Stimulated activated CD8-positive, alpha-beta memory T cell treated with anti-CD3 and anti-CD28 coated beads, Interleukin-12 subunit alpha, Interleukin-12 subunit beta, amount 100 ng/mL, for 24 hours (primary cell): Measurements from ENCODE around the gene MTSS2.

ENCODE experiments used
- DNase-seq: peaks from one replicate; pipeline ENCODE4 v3.0.0-alpha.2; 2020; ENCODE audit errors: extremely low read depth

MTSS2 gene

DNA sequence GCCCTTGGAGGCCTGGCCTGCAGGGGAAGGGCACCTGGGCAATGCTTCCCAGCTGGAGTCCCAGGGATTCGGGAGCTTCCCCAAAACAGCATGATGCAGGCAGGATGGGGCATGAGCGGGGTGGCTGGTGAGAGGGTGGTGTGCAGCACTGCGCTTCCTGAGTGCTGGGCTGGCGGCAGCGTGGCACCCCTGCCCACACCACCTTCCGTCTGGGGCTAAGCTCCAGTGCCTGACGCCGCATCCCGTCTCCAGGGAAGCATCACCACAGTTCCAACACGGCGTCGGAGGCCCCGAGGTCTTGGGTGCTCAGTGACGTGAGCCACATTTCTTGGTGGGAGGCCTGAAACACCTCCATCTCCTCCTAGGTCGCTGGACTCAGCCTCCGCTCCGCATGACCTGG lies 13.8 kb upstream of the MTSS2 start:
- DNase-seq, result no peak

DNA sequence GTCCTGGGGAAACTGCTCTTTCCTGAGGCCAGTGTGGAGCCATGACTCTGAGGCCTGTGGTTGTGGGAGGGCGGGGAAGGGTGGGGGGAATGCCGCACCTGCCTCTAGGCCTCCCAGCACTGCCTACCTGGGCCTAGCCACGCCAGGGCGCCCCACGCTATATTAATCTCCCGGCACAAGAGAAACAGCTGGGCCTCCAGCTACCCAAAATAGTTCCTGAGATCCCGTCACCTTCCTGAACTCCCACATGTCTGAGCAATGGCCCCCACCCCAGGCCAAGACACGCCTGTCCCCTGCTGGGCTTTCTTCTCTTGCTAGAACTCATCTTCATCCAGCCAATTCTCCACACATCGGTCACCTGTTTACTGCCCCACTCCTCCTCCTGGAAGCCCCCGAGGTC lies 13.0 kb upstream of the MTSS2 start:
- no peak for DNase-seq

DNA sequence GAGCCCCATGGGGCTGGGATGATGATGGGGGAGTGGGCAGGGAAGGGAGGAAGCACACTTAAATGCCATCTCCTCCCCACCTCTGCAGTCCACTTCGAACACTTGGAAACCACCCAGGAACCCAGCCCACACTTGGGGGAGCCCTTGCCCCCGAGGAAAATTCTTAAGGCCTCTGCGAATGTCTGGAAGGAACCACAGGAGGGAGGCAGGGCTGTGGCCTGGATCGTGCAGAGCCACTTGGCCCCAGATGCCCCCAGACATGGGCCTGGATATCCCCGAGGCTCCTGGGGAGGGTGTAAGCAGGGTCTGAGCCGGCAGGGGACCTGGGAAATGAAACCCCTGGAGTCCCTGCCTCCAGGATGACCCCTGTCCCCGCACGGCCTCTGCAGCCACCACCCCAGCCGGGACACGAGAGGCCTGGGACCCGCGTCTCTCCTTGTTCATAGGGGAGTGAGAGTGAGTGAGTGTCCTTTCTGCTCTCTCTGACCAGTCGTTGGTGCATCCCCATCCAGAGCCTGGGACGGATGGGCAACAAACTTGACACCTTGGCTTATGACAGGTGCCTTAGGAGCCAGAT lies 11.8 kb upstream of the MTSS2 start:
- DNase-seq, result no peak

DNA sequence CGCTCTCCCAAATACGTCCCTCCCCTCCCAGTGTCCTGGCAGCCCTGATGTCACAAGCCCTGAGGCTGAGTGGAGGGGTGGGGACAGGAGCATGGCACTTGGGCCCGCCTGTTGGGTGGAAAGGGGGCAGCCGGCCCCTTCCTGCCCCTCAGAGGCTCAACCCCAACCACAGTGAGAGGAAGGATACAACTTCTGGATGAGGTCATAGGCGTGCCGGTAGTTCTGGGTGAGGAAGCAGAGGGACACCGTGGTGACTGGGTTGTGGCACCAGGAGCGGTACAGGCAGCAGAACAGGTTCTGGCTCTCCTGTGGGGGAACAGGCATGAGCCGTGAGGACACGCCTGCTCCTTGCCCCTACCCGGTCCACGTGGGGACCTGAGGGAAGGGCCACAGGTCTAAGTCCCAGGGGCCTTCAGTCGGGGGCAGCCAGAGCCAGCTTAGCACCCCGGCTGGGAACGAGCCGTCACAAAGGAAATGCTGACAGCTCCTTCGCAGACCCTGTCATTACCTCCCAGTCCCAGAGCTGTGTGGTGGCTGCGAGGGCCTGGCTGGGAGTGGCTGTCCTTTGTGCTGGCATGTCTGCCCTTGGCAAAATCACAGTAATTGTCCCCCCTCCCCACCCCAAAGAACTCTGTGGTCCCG lies 11.2 kb upstream of the MTSS2 start:
- no peak for DNase-seq

DNA sequence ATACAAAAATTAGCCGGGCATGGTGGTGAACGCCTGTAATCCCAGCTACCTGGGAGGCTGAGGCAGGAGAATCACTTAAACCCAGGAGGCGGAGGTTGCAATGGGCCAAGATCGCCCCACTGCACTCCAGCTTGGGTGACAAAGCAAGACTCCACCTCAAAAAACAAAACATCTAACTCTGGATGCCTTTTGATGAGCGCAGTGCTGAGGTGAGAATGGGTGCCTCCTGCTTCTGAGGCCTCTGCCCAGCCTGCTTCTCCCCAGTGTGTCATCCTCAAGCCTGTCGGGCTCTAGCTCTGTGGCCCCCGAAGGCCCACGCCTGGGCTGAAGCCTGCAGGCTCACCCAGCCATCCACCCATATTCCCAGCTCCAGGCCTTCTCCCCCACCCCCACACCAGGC lies 10.5 kb upstream of the MTSS2 start:
- no peak for DNase-seq

DNA sequence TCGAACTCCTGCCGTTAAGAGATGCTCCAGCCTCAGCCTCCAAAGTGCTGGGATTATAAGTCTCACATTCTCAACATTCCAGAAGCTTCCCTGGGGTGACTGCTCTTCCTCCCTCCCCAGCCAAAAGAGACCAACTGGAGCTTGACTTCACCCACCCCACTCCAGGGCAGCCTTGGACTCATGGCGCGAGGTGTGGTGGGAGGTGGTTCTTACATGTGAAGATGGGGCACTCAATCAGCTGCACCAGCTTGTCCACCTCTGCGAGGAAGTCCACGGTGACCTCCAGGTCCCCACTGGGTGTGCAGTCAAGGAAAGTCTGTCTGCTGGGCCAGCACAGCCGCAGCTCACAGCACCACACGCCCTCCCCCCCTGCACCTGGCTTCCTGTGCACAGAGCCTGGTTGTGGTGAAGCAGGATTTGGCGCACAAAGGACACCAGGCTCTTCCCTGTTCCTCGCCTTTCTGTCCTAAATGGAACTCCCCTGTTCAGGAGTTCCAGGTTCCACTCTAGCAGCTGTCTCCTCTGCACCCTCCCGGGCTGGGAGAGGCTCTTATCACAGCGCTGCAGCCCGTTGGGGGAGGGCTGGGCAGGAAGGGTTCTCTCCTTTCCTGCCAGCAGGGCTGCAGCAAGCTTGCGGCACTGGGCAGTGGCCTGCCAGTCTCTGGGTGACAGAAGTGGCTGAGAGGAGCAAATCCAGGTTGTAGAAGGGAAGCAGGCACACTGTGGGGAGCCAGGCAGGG lies 9.6 kb upstream of the MTSS2 start:
- no peak for DNase-seq

DNA sequence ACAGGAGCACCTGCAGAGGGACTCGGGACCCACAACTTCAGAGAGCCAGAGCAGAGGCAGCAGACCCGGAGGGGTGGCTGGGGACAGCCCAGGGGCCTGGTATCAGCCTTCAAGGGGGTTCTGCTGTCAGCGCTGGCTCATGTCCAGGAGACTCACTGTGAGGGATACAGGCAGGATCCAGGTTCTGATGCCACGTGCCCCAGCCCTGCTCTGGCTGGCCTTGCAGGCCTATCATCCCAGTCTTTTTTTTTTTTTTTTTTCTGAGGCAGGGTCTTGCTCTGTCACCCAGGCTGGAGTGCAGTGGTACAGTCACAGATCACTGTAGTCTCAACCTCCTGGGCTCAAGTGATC lies 9.0 kb upstream of the MTSS2 start:
- no peak for DNase-seq

DNA sequence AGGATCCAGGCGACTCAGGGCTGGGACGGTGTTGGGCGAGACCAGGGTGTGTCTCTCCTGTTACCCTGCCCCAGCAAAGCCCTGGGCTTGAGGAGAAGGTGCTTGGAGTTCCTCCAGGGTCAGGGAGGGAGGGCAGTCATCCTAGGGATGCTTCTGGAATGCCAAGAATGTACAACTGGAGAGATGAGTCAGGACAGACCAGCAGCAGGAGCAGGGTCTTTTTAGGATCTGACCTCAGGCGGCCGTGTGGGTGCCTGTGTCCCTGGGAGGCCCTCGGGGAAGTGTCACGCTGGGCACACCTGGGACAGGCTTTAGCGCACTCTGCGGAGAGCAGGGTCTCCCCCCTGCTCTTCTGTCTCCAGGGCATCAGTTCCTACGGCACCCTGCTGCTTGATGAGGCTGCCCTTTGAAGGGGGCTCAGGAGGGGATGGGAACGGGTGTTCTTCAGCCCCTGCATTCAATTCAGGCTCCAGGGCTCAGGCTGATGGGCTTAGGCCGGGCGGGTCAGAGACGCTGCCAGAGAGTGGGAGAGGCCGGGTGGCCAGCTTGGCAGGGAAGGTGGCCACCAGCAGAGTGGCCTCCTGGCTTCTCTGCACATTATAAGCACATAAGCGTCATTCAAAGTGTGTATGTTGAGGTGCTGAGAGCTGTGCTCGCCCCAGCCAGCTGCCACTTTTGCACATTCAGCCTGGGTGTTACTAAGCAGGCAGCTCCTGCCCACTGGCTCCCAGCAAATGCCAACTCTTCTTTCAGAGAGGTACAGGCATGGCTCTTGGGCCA lies 8.4 kb upstream of the MTSS2 start:
- no peak for DNase-seq

DNA sequence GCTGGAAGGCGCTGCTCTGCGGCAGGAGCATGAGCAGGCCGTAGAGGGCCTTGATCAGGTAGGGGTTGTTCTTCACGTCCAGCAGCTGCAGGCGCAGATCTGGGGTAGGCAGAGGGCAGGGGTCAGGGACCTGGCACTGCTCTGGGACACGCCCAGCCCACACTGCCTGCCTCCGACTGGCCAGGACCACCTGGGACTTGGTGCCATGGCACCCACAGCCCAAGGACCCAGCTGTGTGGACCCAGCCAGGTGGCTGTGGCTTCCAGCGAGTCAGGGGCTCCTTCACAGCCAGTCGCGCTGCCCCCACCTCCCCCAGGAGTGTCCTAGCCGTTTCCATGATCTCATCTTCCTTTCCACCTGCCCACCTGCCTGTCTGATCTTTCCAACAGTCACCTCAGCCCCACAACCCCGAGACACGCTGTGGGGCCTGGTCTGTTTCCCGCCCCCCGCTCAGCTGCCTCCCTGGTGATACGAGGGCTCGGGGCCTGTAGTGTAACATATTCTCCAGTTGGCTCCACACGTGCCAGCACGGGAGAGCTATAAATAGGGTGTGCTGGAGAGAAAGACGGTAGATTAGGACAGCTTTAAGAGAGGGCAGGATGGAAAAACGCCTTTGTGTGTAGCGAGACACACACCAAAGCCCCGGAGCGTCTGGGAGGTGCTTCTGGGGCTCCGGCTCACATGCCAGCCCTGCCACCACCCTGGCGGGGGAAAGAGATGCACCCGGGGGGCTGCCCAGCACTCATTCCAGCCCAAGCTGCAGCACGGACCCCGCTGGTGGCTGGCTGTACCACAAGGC lies 7.2 kb upstream of the MTSS2 start:
- no peak for DNase-seq

DNA sequence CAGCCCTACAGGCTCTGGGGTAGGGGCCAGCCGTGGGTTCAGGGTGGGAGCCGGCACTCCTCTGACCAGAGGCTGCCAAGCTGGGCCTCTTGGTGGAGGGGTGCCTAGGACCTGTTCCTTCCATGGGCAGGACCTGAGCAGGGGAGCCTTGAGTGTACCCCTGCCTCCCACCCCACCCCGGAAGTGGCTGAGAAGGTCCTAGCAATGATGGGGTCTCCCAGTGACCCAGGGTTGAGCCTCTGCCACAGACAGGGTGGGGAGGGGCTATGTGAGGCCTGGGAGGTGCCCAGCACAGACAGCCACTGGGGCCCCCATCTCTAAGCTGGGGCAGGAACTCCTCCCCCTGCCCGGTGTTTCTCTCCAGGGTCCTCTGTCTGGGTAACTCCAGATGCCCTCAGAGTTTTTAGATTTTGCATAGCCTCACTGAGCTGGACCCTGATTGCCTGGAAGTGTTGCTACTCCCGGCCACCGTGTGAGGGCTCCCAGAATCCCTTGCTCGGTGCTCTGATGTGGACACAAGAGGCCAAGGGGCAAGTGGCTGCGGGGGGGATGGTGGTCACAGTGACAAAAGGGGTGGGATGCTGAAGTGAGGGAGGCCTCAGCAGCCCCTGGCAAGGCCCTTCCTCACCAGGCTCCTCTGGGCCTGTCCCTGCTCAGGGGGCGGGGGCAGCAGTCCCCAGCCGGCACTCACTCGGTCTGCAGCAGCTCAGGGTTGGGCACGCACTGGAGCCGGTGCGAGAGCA lies 6.4 kb upstream of the MTSS2 start:
- DNase-seq, result no peak

DNA sequence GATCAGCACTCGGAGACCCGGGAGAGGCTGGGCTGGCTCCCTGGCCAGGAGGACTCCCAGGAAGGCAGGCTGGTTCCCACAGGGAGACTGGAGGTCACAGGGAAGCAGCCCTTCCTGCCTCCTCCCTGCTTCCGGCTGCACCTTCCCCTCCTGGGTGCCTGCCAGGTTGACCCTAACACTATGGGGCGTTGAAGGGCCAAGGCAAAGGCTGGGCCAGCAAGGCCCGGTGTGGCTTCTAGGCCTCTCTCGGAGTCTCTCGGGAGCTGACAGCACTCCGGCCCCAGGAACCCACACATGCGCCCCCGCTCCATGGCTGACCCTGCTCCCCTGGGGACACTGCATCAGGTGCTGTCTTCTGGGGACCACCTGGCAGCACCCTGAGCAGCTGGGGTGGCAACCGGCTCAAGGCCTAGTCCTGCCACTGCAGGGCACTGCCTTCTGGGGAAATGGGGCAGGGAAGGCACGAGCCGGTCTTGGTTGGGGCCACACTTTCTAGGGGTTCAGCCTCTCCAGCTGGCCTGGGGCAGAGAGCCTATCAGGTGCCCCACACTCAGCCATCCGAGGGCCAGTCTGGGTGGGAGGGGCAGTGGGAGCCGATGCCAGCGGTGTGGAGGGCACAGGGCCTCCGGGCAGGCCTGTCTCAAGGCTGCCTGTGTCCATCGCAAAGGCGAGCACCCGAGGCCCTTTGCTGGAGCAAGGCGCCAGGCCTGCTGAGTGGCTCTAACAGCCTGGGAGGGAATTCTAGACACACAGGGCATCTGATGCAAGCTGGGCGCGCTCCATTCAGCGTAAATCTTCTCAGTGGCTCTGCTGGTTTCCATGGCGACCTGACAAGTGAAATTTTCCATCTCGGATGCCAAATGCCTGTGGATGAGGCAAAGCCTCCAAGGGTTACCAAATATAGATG lies 5.6 kb upstream of the MTSS2 start:
- no peak for DNase-seq

DNA sequence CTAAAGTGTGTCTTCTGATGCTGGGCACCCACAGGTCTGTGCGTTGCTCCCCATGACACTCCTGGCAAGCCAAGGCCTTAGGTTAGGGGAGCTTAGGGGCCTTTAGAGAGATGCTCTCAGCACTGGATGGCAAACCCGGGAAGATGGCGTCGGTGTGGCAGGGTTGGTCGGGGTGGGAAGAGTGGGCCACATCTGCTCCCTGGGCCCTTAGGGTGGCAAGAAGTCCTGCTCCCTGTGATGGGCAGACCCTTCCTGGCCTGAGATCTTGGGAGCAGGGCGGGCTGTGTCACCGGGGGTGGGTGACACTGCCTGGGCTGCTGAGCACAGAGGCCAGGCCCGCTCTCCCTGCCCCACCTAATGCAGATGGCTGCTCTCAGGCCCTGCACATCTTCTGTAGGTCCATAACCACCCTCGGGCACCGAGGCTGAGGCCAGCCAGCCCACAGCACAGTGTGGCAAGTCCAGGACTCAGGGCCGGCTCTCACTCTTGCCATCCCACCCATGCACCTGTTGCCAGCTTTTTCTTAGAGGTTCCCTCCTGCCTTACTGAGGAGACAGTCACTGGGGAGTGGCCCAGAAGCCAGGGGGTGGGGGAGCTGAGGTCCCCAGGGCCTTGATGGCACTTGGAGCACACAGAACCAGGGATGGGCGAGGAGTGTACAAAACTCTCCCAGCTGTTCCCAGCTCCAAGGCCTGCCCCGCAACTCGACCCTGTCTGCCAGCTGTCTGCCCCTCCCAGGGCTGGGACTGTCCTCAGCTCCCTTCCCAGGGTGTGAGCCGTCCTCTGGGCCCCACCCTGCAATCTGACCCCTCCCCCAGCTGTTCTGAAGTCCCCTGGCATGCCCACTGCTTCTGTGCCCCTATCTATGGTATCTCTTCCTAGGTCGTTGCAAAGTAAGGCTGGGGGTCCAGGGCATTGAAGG lies 4.4 kb upstream of the MTSS2 start:
- DNase-seq, result no peak

DNA sequence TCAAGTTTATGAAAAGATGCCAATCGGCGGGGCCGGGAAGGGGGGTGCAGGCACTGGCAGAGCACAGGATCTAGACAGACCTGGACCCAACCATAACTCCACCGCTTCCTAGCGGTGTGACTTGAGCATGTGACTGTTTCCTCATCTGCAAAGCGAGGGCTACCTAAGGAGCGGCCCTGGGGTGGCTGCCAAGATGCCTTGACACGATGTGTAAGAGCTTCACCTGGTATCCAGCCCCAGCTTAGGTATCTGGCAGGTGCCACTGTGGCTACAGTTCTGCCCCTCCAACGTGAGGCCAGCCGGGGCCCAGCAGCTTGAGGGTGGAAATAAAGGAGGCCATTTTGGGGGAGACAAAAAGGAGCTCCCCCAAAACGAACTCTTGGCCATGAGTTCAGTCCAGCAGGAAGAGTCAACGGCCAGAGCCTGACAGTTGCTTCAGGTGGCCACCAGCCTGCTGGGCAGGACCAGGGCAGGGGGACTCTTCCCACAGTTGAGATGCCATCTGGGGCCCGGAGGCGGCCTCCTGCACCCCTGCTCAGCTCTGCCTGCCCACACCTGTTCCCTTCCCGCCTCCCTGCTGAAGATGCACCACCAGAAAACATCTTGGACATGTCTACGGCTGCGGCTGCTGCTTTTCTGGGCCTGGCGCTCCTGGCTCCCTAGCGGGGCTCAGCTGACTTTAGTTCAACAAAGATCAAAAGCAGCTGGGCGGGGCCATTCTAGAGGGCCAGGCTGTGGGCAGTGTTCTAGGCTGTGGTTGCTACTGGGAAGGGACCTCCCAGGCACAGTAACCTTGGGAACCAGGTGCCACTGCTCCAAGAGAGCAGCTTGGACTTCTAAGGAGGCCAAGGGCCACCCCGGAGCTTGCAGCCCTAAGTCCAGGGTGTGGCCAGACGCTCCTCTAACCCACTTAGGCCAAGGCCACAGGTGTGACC lies 3.4 kb upstream of the MTSS2 start:
- DNase-seq, result no peak

DNA sequence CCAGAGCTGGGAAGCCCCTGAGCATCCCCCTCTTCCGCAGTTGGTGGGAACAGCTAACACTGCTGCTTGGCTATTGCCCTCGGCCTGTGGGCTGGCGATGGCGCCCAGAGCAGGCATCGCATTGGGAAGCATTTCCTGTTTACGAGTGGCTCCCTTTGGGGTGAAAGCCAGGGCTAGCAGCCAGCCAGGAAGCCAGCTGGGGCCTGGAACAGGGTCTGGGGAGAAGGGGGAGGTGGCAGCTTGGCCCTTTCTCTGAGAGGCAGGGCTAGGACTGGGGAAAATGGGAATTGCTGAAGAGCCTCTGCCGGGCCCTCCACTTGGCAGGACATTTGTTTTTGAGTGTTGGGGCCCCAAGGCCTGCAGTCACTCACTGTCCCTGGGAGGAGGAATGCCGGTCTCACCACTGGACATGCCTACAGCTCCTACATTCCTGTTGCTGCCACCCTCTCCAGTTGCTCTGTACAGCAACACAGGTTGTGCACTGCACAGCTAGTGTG lies 2.4 kb upstream of the MTSS2 start:
- no peak for DNase-seq

DNA sequence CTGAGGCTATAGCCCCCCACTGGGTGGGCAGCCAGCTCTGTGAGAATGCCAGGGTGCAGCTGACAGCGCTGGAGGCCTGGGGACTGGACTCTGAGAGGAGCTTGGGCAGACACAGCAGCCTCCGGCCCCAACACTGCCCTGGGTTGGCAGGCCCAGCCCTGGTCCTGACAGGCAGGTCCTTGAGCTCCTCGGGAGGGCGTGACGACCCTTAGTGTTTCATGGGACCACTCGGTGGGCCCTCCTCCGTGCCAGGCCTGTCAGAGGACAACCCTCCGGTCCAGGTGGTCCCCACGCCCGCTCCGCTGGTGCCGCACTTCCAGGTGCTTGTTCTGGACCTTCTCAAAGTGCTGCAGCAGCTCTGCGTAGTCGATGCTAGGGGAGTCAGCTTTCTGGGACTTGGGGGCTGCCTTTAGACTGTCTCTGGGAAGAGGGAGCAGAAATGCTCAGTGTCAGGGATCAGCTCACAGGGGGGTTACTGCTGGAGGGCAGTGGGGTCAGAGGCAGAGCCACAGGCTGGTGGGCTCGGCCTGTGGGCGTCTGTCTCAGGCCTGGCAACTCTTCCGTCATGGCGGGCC lies 1.9 kb upstream of the MTSS2 start:
- no peak for DNase-seq

DNA sequence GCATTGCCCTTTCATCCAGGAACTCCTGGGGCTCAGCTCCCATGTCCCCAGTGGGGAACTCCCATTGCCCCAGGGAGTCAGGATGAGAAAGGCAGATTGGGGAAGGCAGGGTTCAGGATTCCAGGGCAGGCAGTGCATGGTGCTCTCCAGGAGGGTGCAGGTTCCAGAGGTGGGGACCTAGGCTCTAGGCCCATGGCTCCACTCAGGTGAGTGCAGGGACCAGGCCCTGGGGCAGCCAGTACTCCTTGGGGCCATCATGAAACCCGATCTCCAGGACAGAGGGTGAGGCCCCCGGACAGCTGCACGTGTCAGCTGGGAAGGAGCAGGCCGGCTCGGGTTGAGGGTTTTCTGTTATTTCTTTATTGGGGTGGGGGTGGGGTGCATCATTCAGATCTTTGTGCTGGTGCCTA lies 1.3 kb upstream of the MTSS2 start:
- DNase-seq, result no peak

DNA sequence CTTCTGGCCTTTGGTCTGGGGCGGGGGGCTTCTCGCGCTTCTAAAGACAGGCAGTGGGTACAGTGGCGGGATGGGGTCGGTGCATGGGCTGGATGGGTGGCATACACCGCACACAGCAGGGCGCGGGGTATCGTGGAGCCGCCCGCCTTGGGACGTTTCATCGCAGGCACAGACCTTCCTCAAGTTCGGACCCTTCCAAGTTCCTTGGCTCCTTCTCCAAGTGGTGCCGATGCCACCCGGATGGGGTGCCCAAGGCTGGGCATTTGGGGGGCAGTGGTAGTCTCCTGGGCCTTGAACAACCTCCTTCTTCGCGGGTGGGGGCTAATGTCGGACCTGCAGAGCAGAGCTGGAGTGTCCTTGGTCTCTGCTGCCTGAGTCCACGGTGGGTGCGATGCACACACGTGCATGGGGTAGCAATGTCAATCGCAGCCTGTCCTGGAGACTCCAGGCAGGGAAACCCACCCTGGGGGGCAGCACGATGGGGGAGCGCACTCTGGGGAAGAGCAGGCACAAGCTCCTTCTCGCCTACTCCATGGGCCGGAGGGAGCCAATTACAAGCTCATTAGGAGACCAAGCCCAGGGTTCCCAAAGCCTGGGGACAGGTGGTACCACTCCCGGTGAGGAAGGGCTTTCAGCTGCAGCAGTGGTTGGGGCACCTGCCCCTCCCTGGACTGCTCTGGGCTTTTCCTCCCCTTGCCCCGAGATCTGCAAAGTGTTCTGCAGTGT lies 686 bp upstream of the MTSS2 start:
- no peak for DNase-seq
